Activated T-cell treated with anti-CD3 and anti-CD28 coated beads for 24 hours (primary cell): ENCODE results near the gene CRIP1.

Experiments used
- DNase-seq: peaks from one replicate; pipeline ENCODE4 v3.0.0-alpha.2; 2020; ENCODE audit warnings: low read depth

The CRIP1 gene

DNA sequence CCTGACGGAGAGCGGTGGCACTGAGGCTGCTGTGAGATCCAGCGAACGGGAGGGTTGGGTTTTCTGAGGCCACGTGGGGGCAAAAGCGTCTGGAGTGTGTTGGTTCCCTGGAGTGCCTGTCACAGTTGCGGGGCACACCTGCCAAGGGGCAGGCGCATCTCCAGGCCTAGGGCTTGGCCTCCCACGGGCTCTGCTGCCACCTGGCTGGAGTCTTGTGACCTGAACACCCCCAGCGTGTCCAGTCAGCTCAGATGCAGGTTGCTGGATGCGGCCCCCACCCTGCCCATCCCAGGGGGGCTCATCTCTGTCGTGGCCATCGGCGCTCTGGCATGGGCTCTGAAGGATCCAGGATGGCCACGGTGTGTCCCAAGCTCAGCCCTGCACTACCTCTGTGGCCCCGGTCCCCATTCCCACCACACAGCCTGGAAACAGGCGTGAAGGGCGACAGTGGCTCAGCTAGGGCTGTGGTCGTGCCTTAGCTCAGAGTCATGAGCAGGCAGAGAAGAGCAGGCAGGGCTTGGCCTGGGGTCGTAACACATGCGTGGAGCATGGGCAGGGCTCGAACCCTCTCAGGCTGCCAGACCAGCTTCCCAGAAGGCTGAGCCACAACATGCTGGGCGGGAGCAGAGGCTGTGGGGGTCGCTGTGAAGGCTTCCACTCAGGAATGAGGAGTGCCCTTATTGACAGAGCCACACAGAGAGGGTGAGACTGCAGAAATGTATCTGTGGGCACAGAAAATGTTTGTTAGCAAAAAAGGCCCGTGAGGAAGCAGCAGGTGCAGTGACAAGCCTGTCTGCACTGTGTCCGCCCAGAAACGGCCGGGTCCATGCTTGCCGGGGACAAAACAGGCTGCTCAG, 35.6 kb upstream of the CRIP1 start:
- DNase-seq, result no peak

DNA sequence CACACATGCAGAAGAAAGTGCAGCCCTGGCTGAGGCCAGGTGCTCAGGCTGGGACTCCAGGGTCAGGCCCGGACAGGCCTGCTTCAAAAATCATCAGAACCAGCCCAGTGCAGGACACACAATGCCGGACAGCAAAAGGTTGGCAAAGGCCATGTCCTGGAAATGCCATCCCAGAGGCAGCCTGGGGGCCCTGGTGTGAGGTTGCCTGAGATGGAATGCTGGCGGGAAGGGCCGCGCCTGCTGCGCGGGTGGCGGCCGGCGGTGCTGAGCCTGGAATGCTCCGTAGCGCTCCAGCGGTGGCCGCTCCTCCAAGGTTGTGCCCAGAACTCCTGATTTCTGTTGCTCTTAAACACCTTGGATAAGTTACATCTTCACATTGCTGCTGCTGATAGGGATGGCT, 33.7 kb upstream of the CRIP1 start:
- DNase-seq, result no peak

DNA sequence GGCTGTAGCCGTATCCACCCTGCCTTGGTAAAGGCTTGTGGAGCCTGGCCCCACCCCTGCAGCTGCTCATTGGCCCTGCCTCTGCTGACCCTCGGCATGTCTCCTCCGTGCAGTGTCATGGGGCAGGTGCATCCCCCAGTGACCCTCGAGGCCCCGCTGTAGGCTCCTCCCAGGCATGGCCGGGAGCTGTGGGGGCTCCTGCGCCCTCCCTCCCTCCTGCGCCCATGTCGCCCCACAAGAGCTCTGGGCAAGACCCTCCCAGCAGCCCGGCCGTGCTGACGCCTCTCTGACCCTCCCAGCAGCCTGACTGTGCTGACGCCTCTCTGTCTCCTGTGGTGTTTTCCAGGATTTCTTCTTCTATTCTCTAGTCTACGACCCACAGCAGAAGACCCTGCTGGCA, 32.8 kb upstream of the CRIP1 start:
- no peak for DNase-seq

DNA sequence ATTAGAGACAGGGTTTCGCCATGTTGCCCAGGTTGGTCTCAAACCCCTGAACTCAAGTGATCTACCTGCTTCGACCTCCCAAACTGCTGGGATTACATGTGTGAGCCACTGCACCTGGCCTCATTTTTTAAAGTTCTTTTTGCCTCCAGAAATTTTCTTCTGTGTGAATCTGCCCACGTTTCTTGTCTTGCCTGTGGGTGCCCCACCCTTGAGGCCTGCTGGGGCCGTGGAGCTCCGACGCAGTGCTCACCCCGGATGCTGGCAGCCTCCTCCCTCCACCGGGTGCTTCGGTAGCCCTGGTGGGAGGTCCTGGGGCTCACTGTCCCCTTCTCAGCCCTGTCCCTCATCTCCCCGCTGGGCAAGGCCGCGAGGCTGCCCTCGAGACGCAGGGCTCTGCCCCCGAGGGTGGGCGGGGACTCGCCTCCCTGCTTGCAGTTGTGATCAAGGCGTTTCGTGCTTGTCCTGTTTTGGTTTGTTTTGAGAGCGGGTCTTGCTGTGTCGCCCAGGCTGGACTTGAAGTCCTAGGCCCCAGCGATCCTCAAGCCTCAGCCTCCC, 31.5 kb upstream of the CRIP1 start:
- no peak for DNase-seq

DNA sequence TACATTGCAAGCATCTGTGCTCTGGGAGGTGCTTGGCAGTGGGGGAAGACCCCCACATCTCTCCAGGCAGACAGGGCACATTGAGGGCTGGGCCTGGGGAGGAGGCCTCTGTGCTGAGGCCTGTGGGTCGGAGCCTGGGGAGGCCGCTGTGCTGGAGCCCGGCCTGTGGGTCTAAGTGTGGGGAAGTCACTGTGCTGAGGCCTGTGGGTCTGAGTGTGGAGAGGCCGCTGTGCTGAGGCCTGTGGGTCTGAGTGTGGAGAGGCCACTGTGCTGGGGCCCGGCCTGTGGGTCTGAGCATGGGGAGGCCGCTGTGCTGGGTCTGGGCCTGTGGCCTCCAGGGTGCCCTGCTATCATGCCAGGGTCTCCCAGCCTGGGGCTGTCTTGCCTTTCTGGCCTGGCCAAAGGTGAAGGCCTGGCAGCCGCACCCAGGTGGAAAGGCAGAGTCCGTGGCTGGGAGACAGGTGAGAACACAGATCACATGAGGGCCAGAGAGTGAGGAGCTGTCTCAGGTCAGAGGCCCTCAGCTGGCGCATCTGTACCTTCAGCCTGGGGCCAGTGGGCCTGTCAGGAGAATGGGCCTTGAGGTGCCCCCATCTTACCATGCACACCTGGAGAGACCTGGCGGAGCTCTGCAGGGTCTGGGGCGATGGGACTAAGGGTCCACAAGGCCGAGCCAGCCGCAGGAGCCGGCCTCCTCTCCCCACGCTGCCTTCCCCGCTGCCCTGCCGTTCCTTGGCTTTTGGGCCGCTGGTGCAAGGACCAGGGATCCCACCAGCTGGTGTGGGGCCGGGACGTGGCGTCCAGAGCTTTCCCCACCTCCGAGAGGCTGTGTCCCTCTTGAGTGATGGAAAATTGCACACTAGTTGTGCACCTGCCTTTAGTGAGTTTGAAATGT, 30.7 kb upstream of the CRIP1 start:
- no peak for DNase-seq

DNA sequence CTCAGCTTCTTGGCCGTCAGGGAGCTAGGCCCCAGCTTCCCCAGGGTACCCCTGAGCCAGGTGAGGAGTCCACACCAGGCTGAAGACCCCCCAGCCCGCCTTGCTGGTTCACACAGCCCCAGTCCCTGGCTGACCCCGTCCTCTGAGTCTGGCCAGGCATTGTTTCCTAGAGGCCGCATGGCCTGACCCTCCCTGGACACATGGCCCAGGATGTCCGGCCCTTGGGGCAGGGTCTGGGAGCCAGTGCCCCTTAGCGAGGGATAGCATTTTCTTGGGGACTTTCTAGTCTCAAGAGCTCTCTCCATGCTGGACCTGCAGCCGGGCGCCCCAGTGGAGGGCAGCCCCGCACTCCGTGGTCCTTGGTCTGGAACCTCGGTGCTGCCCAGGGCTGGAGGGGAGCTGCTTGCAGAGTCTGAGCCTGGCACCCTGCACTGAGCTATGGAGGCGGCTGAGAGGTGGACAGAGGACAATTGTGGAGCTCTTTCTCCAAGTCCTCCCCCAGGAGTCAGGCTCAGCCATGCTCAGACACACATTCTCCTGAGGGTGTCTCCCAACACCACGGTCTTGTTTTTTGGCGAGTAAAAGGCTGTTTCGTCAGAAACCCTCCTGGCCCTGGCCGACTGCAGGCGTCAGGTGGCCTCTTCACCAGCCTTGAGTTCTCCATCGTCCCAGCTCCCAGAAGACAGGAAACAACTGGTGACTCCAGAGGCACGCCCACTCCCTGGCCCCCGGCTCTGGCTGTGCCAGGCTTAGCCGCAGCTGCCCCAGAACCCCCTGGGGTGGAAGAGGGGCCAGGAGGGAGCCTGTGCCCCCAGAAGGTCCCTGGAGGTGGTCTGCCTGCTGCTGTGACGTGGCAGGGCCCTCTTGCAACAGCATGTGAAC, 29.7 kb upstream of the CRIP1 start:
- DNase-seq, result no peak

DNA sequence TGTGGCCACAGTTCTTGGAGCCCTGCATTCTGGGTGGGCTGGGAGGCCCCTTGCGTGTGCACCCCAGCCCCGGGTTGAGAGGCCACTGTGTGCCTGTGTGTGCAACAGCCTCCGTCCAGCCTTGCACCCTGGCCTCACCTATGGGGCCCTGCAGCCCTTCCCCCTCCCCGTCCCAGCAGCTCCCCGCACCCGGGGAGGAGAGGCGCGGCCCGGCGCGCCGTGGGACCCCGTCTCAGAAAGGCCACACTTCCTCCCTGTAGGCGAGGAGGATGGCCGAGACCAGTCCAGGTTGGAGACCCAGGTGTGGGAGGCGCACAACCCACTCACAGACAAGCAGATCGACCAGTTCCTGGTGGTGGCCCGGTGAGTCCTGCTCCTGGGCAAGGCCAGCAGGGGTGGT, 28.7 kb upstream of the CRIP1 start:
- DNase-seq, result no peak

DNA sequence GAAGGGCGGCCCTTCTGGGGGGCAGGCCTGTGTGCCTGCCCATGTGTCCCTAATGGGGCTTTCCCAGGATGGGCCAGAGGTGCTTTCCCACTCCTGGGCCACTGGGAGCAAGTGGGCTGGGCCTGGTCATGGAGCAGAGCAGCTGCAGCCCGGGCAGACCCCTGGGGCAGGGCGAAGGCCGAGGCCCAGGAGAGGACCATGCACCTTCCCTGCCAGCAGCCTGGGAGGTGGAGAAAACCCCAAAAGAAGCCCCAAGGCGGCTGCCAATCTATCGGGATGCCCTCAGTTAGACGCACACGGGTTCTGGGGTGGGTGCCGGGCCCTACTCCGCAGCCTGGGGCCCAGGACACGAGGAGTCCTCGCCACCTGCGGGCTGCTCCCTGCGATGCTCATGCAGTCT, 28.1 kb upstream of the CRIP1 start:
- DNase-seq, result no peak

DNA sequence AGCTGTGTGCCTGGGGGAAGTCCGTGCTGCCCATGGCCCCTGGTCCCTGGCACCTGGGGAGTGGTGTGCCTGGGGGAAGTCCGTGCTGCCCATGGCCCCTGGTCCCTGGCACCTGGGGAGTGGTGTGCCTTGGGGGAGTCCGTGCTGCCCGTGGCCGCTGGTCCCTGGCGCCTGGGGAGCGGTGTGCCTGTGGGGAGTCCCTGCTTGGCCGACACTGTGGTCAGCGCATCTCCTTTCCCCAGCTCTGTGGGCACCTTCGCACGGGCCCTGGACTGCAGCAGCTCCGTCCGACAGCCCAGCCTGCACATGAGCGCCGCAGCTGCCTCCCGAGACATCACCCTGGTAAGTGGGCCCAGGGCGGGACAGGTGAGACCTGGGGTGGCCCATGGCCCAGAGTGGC, 26.6 kb upstream of the CRIP1 start:
- no peak for DNase-seq

DNA sequence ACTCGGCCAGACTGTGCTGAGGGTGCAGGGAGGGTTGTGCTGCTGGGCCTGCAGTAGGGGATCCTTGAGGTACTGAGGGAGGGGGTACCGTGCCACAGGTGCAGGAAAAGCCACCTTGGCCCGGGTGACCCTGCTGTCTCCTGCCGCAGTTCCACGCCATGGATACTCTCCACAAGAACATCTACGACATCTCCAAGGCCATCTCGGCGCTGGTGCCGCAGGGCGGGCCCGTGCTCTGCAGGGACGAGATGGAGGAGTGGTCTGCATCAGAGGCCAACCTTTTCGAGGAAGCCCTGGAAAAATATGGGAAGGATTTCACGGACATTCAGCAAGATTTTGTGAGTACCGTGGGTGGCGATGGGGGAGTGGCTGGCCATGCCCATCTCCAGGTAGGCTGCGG, 26.1 kb upstream of the CRIP1 start:
- DNase-seq, result no peak

DNA sequence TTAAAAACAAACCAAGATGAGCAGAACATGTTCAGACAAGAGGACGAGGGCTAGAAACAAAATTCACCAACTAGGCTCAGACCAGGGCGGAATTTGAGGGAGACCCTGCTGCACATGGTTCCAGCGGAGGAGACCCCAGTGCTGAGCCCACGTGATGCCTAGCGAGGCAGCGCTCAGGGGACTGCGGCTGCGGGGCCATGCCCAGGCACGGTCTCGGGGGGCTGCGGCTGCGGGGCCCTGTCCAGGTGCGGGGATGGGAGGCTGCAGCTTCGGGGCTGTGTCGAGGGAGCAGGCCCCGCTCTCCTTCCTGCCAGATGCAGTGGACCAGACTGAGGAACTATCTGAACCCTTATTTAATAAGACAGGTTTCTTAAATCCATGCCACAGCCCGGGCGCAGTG, 24.8 kb upstream of the CRIP1 start:
- no peak for DNase-seq

DNA sequence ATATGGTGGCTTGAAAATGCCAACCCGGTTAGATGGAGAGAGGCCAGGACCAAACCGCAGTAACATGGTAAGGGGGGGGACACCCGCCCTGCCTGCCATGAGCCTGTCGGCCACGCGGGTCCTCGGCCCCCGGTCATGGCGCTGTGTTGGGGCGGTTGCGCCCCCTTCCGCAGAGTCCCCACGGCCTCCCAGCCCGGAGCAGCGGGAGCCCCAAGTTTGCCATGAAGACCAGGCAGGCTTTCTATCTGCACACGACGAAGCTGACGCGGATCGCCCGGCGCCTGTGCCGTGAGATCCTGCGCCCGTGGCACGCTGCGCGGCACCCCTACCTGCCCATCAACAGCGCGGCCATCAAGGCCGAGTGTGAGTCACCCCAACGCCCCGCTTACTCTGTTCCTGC, 22.2 kb upstream of the CRIP1 start:
- DNase-seq, result no peak

DNA sequence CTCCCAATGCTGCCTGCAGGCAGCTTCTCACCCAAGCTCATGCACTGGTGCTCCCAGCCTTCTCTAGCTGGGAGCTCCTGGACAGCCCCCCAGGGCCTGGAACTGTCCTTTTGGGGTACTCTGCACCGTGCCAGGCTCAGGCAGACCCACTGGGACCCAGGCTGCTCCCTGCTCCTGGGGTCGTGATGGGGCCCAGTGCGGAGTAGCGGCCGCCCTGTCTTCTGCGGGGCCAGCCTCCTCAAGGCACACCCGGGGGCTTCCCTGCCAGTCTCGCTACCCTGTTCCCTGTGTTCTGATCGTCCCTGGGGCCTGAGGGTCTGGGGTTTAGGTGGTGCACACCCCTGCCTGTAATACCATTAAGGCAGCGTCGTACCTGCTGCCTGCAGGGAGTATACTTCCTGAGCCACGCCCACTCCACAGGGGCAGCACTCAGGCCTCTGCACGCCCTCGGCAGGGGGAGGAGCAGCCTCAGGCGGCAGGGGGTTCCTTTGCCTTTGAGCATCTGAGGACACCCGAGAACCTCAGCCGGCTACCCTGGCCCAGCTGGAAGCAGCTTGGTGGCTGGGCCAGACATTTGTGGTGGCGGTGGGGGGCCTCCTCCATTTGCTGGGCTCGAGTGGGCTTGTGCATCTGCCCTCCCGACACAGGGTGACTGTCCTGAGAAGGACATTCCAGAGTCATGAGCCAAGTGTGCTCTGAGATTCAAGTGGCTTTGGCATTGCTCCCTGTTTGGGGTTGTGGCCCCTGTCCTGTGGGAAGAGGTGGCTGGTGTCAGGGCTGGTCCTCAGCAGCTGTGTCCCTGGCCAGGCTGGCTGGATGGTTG, 21.3 kb upstream of the CRIP1 start:
- DNase-seq, result no peak

DNA sequence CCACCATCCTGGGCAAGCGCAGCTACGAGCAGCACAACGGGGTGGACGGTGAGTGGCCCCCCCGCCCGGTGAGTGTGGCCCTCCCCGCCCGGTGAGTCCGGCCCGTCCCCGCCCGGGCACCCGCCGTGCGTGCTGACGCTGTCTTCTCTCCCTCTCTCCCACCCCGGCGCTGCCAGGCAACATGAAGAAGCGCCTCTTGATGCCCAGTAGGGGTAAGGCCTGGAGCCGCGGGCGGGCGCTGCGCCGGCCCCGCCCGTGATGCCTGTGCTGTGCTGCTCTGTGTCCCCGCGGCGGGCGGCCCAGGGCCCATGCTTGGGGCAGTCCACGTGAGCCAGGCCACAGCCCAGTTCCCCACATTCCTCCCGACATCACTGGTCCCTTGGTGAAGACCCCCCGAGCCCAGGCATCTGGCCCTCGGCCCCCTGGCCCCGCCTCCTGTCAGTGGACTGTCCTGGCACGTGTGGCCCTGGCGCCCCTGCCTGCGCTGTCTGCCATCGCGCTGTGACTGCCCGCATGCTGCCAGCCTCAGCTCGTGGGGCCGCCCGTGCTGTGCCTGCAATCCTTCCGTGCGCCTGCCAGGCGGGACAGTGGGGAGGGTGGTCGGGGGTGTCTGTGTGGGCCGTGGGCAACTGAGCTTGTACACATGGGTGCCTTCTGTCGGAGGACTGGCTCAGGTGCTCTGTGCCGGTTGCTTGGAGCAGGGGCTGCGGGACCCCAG, 20.0 kb upstream of the CRIP1 start:
- no peak for DNase-seq

DNA sequence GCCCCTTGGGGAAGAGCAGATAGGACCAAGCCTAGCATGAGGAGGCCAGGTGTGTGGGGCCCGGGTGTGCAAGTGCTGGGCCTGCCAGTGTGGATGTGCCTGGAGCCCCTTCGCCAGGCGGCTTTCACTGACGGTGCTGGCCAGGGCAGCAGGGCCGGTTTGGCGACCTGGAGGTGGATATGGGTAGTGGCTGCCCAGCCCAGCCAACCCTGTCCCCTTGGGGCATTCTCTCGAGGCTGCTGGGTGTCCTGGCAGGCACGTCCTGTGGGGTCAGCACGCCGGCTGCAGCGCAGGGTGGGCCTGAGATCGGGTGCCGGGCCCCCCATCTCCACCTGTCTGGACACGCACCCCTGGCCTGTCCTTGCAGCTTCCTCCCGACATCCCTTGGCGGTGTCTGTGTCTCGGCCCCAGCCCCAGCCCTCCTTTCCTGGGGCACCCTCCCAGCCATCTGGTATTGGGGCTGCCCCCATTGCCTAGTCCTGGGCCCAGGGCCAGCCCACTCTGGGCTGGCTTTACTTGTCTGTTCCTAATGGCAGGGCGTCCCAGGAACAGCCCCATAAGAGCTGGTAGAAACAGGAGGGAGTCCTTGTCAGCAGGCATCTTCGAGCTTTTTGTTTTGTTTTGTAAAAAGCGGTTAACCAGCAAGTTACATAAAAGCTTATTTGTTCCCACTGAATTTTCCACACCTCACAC, 19.3 kb upstream of the CRIP1 start:
- DNase-seq, result no peak

DNA sequence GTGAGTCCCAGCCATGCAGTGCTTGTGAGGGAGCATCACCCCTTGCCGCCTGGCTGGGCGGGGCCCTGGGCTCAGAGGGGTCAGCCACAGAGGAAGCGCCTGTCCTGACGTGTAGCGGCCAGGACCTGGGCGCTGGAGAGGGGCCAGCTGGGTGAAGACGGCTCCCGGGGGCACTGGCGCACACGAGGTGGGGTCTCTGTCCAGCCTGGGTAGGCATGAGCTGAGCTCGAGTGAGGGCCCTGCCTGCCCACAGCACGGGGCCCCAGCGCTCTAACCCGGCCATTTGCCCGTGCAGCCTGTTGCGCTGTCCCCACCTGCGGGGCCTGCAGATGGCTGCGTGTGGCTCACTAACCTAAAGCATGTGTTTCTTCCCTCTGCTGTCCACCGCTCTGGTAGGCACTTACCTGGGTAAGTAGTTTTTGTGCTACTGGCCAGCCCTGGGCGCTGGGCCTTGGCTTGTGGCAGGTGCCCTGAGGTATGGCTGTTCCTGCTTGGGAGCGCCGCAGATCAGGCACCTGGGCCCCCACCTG, 18.7 kb upstream of the CRIP1 start:
- no peak for DNase-seq

DNA sequence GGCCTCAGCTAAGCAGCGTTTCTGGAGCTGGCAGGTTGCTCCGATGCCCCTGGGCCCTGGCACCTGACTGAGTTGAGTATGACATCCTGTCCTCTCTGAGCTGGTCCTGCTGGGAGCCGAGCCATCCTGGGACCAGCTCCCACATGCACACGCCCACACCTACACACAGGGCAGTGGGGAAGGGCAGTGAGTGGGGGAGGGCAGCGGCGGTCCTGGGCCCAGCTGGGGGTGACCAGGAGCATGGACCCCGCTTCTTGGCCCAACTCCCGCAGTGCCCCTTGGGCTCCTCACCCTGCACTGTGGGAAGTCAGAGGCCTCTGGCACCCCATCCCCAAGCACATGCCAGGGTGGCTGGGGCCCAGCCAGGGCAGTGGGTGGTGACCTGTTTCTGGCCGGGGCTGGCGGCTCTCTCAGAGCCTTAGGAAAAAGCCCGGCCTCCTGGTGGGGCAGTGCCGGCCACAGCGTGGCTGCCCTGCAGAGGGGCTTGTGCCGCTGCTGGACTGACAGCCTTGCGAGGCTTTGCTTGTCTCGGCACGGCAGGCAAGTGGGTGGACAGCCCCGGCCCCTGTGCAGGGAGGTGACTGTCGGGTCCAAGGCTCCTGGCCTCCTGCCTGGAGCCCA, 18.0 kb upstream of the CRIP1 start:
- no peak for DNase-seq

DNA sequence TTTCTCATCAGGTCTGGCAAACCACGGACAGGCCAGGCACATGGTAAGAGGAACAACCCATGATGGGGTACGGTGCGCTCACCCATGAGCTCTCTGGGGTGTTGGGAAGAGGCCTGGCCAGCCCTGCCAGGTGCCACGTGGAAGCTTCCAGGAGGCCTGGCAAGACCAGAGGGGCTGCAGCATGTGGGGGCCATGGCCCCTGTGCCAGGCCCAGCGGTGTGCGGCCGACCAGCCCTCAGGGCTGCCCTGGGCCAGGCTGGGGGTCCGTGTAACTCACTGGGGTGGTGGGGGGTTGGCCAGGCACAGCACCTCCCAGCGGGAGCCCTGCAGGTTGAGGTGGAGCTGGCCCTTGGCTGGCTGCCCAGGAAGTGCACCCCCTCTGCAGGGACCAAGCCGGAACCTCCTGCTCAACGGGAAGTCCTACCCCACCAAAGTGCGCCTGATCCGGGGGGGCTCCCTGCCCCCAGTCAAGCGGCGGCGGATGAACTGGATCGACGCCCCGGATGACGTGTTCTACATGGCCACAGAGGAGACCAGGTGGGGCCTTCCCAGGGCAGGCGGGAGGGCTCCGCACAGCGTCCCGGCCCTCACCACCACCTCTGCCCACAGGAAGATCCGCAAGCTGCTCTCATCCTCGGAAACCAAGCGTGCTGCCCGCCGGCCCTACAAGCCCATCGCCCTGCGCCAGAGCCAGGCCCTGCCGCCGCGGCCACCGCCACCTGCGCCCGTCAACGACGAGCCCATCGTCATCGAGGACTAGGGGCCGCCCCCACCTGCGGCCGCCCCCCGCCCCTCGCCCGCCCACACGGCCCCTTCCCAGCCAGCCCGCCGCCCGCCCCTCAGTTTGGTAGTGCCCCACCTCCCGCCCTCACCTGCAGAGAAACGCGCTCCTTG, 17.0 kb upstream of the CRIP1 start:
- DNase-seq, result no peak
